SK-N-SH (cell line): ENCODE data around the gene CDH24. TPM values are rescaled to one million over a fixed set of nuclear protein-coding genes. Genes with fewer than 3 reads are reported as not detected.

ENCODE experiments used
- CTCF ChIA-PET: fragments of 300-600, 350-600 bp; formaldehyde crosslinking; extraction: SDS; loops from one replicate; lab custom pipeline; 2021; lab: Yijun Ruan, JAX
- POLR2A ChIA-PET: fragments of 350-600 bp; sonication (Branson Sonifier 250); formaldehyde crosslinking; extraction: SDS; loops from one replicate; lab custom pipeline; 2020; ENCODE audit warnings: antibody characterized with exemption, inconsistent platforms; lab: Yijun Ruan, JAX
- DNase-seq: peaks from one replicate; pipeline ENCODE4 v3.0.0; 2012
- H2AFZ ChIP-seq: fragments of 200-600 bp; sonication (generic); 2 replicates; pipeline ENCODE4 v1.8.1; 2016; ENCODE audit warnings: antibody characterized with exemption, mild to moderate bottlenecking, low read depth
- H3F3A ChIP-seq: fragments of 200-600 bp; sonication (generic); replicated peaks from 2 replicates; pipeline ENCODE3; 2016; ENCODE audit warnings: antibody characterized with exemption, mild to moderate bottlenecking; ENCODE audit not compliant: insufficient read depth
- H3K27ac ChIP-seq, 2 experiments: fragments of 200-500 bp in 1 of 2; fragments of 200-600 bp in 1 of 2; sonication (Bioruptor generic) in 1 of 2; sonication (generic), shearing (Covaris generic) in 1 of 2; 2 replicates each; pipeline versions ENCODE4 v1.5.1 to v1.6.1; 2014 to 2016; ENCODE audit warnings: low read depth in 2 of 2, inconsistent platforms in 1 of 2, low read length in 1 of 2, mild to moderate bottlenecking in 1 of 2, mixed read lengths in 1 of 2
- H3K27me3 ChIP-seq: fragments of 200-600 bp; sonication (generic), shearing (Covaris generic); 2 replicates; pipeline ENCODE4 v1.6.1; 2016; ENCODE audit warnings: mixed run types; ENCODE audit not compliant: insufficient read depth
- H3K36me3 ChIP-seq, 2 experiments: fragments of 200-500 bp in 1 of 2; fragments of 200-600 bp in 1 of 2; sonication (Bioruptor generic) in 1 of 2; sonication (generic) in 1 of 2; replicated peaks in 1 of 2; 2 replicates each; pipeline versions ENCODE3 to v1.5.1; 2014 to 2016; ENCODE audit warnings: low read length in 1 of 2, mild to moderate bottlenecking in 1 of 2; ENCODE audit not compliant: insufficient read depth in 2 of 2, control insufficient read depth in 1 of 2
- H3K4me1 ChIP-seq, 2 experiments: fragments of 200-500 bp in 1 of 2; fragments of 200-600 bp in 1 of 2; sonication (Bioruptor generic) in 1 of 2; sonication (generic), shearing (Covaris generic) in 1 of 2; 2 replicates each; pipeline versions ENCODE4 v1.5.1 to v1.6.1; 2014 to 2016; ENCODE audit warnings: low read depth in 1 of 2, low read length in 1 of 2, mixed run types in 1 of 2; ENCODE audit not compliant: insufficient read depth in 2 of 2, control insufficient read depth in 1 of 2
- H3K4me2 ChIP-seq: fragments of 200-600 bp; sonication (generic), shearing (Covaris generic); 2 replicates; pipeline ENCODE4 v1.6.1; 2017; ENCODE audit warnings: mixed run types
- H3K4me3 ChIP-seq, 2 experiments: fragments of 200-500 bp in 1 of 2; fragments of 200-600 bp in 1 of 2; sonication (Bioruptor generic) in 1 of 2; sonication (generic), shearing (Covaris generic) in 1 of 2; 2 replicates each; pipeline versions ENCODE4 v1.5.1 to v1.8.1; 2014 to 2016; ENCODE audit warnings: low read depth in 2 of 2, inconsistent platforms in 1 of 2, low read length in 1 of 2, mild to moderate bottlenecking in 1 of 2, mixed read lengths in 1 of 2, moderate library complexity in 1 of 2
- H3K79me2 ChIP-seq: fragments of 200-600 bp; sonication (generic); 2 replicates; pipeline ENCODE4 v1.8.1; 2017; ENCODE audit warnings: mild to moderate bottlenecking; ENCODE audit not compliant: insufficient read depth
- H3K9ac ChIP-seq: fragments of 200-600 bp; sonication (generic); 2 replicates; pipeline ENCODE4 v1.6.1; 2017; ENCODE audit warnings: mixed run types
- H3K9me2 ChIP-seq: fragments of 200-600 bp; sonication (generic); 2 replicates; pipeline ENCODE4 v1.6.1; 2017; ENCODE audit warnings: mixed run types
- H3K9me3 ChIP-seq: fragments of 200-600 bp; sonication (generic); 2 replicates; pipeline ENCODE4 v1.6.1; 2017; ENCODE audit warnings: mixed run types, mild to moderate bottlenecking, moderate library complexity
- H4K20me1 ChIP-seq: fragments of 200-600 bp; sonication (generic); 2 replicates; pipeline ENCODE4 v1.6.1; 2017; ENCODE audit warnings: mild to moderate bottlenecking, mixed run types; ENCODE audit not compliant: insufficient read depth
- CHD2 ChIP-seq: fragments of 150-350 bp; IDR thresholded peaks from 2 replicates; pipeline ENCODE4 v1.6.1; 2018; ENCODE audit warnings: low read length; ENCODE audit not compliant: partially characterized antibody
- EP300 ChIP-seq, 2 experiments: IDR thresholded peaks; 2 replicates each; pipeline versions ENCODE4 v1.4.0 to v1.6.1; 2012; ENCODE audit warnings: borderline replicate concordance in 1 of 2, low read depth in 1 of 2, low read length in 1 of 2
- FOSL2 ChIP-seq: IDR thresholded peaks from 2 replicates; pipeline ENCODE4 v1.4.0; 2012; ENCODE audit warnings: low read depth, mild to moderate bottlenecking, moderate library complexity, borderline replicate concordance
- FOXJ3 ChIP-seq: sonication (generic); formaldehyde crosslinking; IDR thresholded peaks from 2 replicates; pipeline ENCODE4 v1.5.1; 2020; ENCODE audit warnings: mild to moderate bottlenecking, missing genetic modification reagents
- GABPA ChIP-seq: IDR thresholded peaks from 2 replicates; pipeline ENCODE4 v1.4.0; 2012; ENCODE audit warnings: low read depth, mild to moderate bottlenecking
- GATA2 ChIP-seq: sonication (generic); formaldehyde crosslinking; IDR thresholded peaks from 2 replicates; pipeline ENCODE4 v1.5.0; 2020; ENCODE audit warnings: mild to moderate bottlenecking, missing genetic modification reagents
- JUND ChIP-seq: IDR thresholded peaks from 2 replicates; pipeline ENCODE4 v1.4.0; 2012
- MEF2A ChIP-seq: IDR thresholded peaks from 2 replicates; pipeline ENCODE4 v1.4.0; 2012; ENCODE audit warnings: low read depth, borderline replicate concordance
- NFIC ChIP-seq: IDR thresholded peaks from 2 replicates; pipeline ENCODE4 v1.4.0; 2012; ENCODE audit warnings: borderline replicate concordance
- POLR2AphosphoS5 ChIP-seq: IDR thresholded peaks from 2 replicates; pipeline ENCODE4 v1.6.1; 2012; ENCODE audit warnings: low read depth, low read length
- RAD21 ChIP-seq: IDR thresholded peaks from 2 replicates; pipeline ENCODE4 v1.6.1; 2012; ENCODE audit warnings: mild to moderate bottlenecking, low read length
- RCOR1 ChIP-seq: fragments of 150-350 bp; IDR thresholded peaks from 2 replicates; pipeline ENCODE4 v1.6.1; 2017; ENCODE audit warnings: antibody characterized with exemption, low read length
- RFX5 ChIP-seq: IDR thresholded peaks from 2 replicates; pipeline ENCODE4 v1.6.1; 2012; ENCODE audit warnings: mild to moderate bottlenecking, improper control_type of control experiment, low read length
- SIN3A ChIP-seq: IDR thresholded peaks from 2 replicates; pipeline ENCODE4 v1.6.1; 2012; ENCODE audit warnings: low read depth, mild to moderate bottlenecking, low read length, moderate library complexity, borderline replicate concordance
- TAF1 ChIP-seq: IDR thresholded peaks from 2 replicates; pipeline ENCODE4 v1.6.1; 2012; ENCODE audit warnings: low read depth, mild to moderate bottlenecking, low read length, moderate library complexity, borderline replicate concordance
- TCF12 ChIP-seq: IDR thresholded peaks from 2 replicates; pipeline ENCODE4 v1.4.0; 2012
- TEAD4 ChIP-seq: IDR thresholded peaks from 2 replicates; pipeline ENCODE4 v1.4.0; 2012; ENCODE audit warnings: mild to moderate bottlenecking, borderline replicate concordance; ENCODE audit not compliant: insufficient read depth
- USF1 ChIP-seq: IDR thresholded peaks from 2 replicates; pipeline ENCODE4 v1.4.0; 2012; ENCODE audit warnings: low read depth, borderline replicate concordance
- WGBS: methylation state at CpG from one replicate; pipeline ENCODE4 v1.1.6; 2017; ENCODE audit warnings: low lambda C conversion rate; 5-methylcytosine and 5-hydroxymethylcytosine counted together
- polyA plus RNA-seq, 3 experiments: library from polyadenylated mRNA; depleted of rRNA; stranded (reverse); fragments of >200 nt; gene quantifications; 2 replicates each; pipeline ENCODE4 v1.2.3, GENCODE V29; 2012
- TF ChIP-seq, protein P1 (sequence below): fragments of 150-350 bp; IDR thresholded peaks from 2 replicates; pipeline ENCODE4 v1.6.1; 2016; ENCODE audit warnings: mild to moderate bottlenecking, low read depth, low read length
- TF ChIP-seq, protein P2 (sequence below): IDR thresholded peaks from 2 replicates; pipeline ENCODE4; 2012

The CDH24 gene
- polyA plus RNA-seq, 1 of the 3 experiments (the other 2 are of a cell fraction) = 30.8 TPM

DNA sequence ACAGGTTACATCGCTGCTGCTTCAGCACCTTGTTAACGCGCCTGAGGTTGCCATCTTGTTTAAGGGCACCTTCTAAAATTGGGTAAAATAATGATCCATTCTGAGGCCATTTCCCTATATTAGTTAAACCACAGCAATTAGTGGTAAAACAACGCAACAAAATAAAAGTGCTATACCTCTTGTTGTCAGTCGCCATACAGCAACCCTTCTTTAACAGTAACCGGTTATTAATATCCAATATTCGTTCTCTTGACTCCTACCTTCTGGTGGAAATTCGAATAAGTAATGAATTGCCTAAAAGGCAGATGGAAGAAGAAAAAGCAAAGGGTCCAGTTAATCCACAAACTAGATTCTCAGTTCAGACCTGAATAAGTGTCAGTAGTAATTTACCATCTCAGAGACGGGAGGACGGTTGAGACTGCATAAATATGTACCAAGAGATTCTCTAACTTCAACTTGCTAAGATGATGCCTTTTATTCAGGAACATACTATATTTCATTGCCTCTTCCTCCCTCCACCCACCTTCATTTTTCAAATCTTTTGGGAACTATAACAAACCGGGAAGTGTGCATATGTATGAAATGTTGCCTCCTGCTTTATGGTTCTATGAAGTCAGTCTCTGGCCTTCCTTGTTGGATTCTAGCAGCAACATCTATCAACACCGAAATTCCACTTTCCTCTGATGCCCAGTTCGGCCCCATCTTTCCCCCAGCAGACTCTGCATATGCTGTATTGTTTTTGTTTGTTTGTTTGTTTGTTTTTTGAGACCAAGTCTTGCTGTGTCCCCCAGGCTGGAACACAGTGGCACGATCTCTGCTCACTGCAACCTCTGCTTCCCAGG lies 21.8 kb downstream of the CDH24 start:
- Histone ChIP-seq H4K20me1 (no peaks in the 10 kb centered on the region), H3K79me2 (peaks cover 40% of the 10 kb centered on the region), H3K4me1 (peaks cover 9 to 16% of the 10 kb centered on the region in 2 experiments; a peak in 3 of 4 replicates), H3K9me3 (no peaks in the 10 kb centered on the region), H3K9ac (no peak overlapping the region; the same call in 1 of the 2 replicates), H3K27me3 (no peaks in the 10 kb centered on the region), H3F3A (peaks cover 4% of the 10 kb centered on the region), H3K36me3 (peaks cover 14 to 30% of the 10 kb centered on the region in 2 experiments), H3K4me2 (peak overlapping the region; percentile 91; the same call in 1 of the 2 replicates), H3K4me3 (peak overlapping the region in 1 of 2 experiments; percentile 72; a peak in 2 of 4 replicates), H3K27ac (peak overlapping the region; percentile 94 to 96), H3K9me2 (no peaks in the 10 kb centered on the region), H2AFZ (peak overlapping the region; percentile 80)
- WGBS = 73% methylated on average over 14 of the region's 14 CpGs
- ChIA-PET POLR2A (interaction anchor here (1.0 to 1.2 kb wide), 3 partner anchors 18 to 28 kb away, joined by 3 read pairs; no protein-coding TSS in a partner anchor), CTCF (interaction anchor here (0.6 to 2.1 kb wide), 6 partner anchors 20 to 69 kb away, joined by 3 to 7 read pairs (median 5); no protein-coding TSS in a partner anchor)
- TF ChIP-seq EP300 (IDR thresholded peaks at IDR 0.05; ENCODE audit: borderline replicate concordance in 1 of 2, low read depth in 1 of 2, low read length in 1 of 2) (0 out of 4 replicates have a peak, but pooled peaks of 1 of the 2 experiments have one; percentile 20), TAF1 (no peak), TEAD4 (no peak), USF1 (no peak), CHD2 (no peak), RFX5 (no peak), GATA2 (CRISPR knock-in tag) (no peak), RAD21 (no peak)
- TF ChIP-seq, protein P1, sequence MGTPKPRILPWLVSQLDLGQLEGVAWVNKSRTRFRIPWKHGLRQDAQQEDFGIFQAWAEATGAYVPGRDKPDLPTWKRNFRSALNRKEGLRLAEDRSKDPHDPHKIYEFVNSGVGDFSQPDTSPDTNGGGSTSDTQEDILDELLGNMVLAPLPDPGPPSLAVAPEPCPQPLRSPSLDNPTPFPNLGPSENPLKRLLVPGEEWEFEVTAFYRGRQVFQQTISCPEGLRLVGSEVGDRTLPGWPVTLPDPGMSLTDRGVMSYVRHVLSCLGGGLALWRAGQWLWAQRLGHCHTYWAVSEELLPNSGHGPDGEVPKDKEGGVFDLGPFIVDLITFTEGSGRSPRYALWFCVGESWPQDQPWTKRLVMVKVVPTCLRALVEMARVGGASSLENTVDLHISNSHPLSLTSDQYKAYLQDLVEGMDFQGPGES = no peak
- no peak for DNase-seq

DNA sequence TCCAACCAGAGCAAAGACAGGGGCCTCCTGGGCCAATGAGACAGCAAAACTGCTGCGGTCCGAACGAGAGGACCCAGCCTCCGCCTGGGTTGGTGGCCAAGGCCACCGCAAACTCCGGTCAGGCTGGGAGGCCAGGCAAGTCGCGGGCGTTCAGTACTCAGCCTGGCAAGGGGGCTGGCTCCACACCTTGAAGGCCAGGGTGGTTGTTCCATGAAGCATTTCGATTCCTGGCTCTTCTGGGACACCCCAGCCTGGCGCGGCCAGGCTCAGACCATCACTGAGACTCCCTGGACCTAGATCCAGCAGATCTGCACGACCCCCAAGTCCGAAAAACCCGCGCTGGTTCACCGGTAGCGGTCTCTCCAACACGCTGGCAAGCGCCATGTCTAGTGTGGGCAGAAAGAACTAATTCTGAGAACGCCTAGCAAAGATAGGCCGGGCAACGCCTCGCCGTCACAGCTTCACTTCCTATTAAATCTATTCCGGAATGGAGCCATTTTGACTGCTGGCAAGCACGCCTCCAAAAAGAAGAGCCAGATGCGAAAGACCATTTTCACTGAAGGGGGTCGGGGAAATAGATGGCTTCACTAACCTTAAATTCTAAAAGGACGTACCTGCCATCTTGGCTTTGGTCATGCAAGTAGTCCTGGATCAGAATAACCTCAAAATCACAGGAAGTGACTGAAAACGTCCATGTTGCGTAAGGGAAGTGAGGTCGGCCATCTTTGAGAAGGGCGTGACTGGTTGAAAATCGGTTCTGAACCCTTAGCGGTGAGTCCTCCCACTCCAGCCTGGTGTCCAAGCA lies 22.6 kb downstream of the CDH24 start, which contains the start of gene PSMB5:
PSMB5 (minus strand) TSS at position 403 of the 805 bp plus-strand sequence; CDS start at position 384, 19 bp downstream.
- Histone ChIP-seq H3K36me3 (peaks cover 14 to 30% of the 10 kb centered on the region in 2 experiments), H3K9me2 (no peaks in the 10 kb centered on the region), H3K79me2 (peaks cover 46% of the 10 kb centered on the region), H3K27ac (peak within 1 kb of the TSS; percentile 94 to 96), H3K9ac (peak within 1 kb of the TSS; percentile 99), H3F3A (no peaks in the 10 kb centered on the region), H3K4me2 (peak within 1 kb of the TSS; percentile 91), H4K20me1 (no peaks in the 10 kb centered on the region), H3K9me3 (no peaks in the 10 kb centered on the region), H3K4me3 (peak within 1 kb of the TSS; percentile 72 to 94), H3K27me3 (no peaks in the 10 kb centered on the region), H3K4me1 (peaks cover 9 to 16% of the 10 kb centered on the region in 2 experiments; a peak in 3 of 4 replicates), H2AFZ (peak within 1 kb of the TSS; percentile 80)
- peak; percentile 90 for DNase-seq
- CTCF ChIA-PET = interaction anchor here (0.6 to 2.1 kb wide), 10 partner anchors 13 to 68 kb away, joined by 3 to 8 read pairs (median 5); no protein-coding TSS in a partner anchor
- 3% methylated on average over 16 of the region's 36 CpGs for WGBS
- POLR2A ChIA-PET = interaction anchor here (1.0 to 1.2 kb wide), 3 partner anchors 17 to 28 kb away, joined by 3 read pairs; no protein-coding TSS in a partner anchor
- TF ChIP-seq POLR2AphosphoS5 = peak; percentile 91
- TF ChIP-seq GABPA = peak; percentile 85
- no peak; the same call in 1 of the 2 replicates for TF ChIP-seq RCOR1
- no peak for TF ChIP-seq MEF2A
- no peak for TF ChIP-seq TCF12
- TF ChIP-seq TAF1 = peak; percentile 86
- no peak for TF ChIP-seq FOXJ3 (CRISPR knock-in tag)
- no peak for TF ChIP-seq NFIC
- no peak for TF ChIP-seq FOSL2
- TF ChIP-seq JUND = no peak
- TF ChIP-seq EP300 (IDR thresholded peaks at IDR 0.05; ENCODE audit: borderline replicate concordance in 1 of 2, low read depth in 1 of 2, low read length in 1 of 2) = no peak
- TF ChIP-seq, protein P1 = no peak
- peak; percentile 48; the same call in 1 of the 2 replicates for TF ChIP-seq SIN3A
- TF ChIP-seq, protein P2, sequence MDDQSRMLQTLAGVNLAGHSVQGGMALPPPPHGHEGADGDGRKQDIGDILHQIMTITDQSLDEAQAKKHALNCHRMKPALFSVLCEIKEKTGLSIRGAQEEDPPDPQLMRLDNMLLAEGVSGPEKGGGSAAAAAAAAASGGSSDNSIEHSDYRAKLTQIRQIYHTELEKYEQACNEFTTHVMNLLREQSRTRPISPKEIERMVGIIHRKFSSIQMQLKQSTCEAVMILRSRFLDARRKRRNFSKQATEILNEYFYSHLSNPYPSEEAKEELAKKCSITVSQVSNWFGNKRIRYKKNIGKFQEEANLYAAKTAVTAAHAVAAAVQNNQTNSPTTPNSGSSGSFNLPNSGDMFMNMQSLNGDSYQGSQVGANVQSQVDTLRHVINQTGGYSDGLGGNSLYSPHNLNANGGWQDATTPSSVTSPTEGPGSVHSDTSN = no peak
